Endodermal cell (in vitro differentiated cells): ENCODE measurements around the gene SH3BGRL. TPM values are rescaled to one million over a fixed set of nuclear protein-coding genes. Genes with fewer than 3 reads are reported as not detected.

ENCODE experiments used
- DNase-seq: peaks from one replicate; pipeline ENCODE4 v3.0.0-alpha.2; 2017
- H3K27ac ChIP-seq: 2 replicates; pipeline ENCODE4 v1.5.1; 2013; ENCODE audit warnings: mild to moderate bottlenecking, low read depth, low read length, moderate library complexity
- H3K27me3 ChIP-seq: 2 replicates; pipeline ENCODE4 v1.6.1; 2013; ENCODE audit warnings: mild to moderate bottlenecking, low read length, moderate library complexity; ENCODE audit not compliant: insufficient read depth, control insufficient read depth, poor library complexity, severe bottlenecking
- H3K36me3 ChIP-seq: 2 replicates; pipeline ENCODE4 v1.7.0; 2013; ENCODE audit warnings: mild to moderate bottlenecking, low read length, moderate library complexity; ENCODE audit not compliant: control insufficient read depth, insufficient read depth
- H3K4me1 ChIP-seq: one replicate; pipeline ENCODE4 v1.7.0; 2013; ENCODE audit warnings: low read length; ENCODE audit not compliant: control insufficient read depth, insufficient read depth
- H3K4me3 ChIP-seq: 2 replicates; pipeline ENCODE4 v1.5.1; 2013; ENCODE audit warnings: mild to moderate bottlenecking, low read length, moderate library complexity
- H3K9ac ChIP-seq: 2 replicates; pipeline ENCODE4 v1.6.1; 2013; ENCODE audit warnings: mild to moderate bottlenecking, low read length, moderate library complexity; ENCODE audit not compliant: poor library complexity, severe bottlenecking; ENCODE audit errors: extremely low read depth
- H3K9me3 ChIP-seq: 2 replicates; pipeline ENCODE4 v1.6.1; 2013; ENCODE audit warnings: mild to moderate bottlenecking, low read length, moderate library complexity; ENCODE audit not compliant: control insufficient read depth
- H3K27ac Mint-ChIP-seq: 2 replicates; pipeline ENCODE4 v1.8.0; 2020; ENCODE audit warnings: mixed read lengths
- H3K27me3 Mint-ChIP-seq: 2 replicates; pipeline ENCODE4 v1.8.0; 2021; ENCODE audit warnings: mild to moderate bottlenecking, mixed read lengths; ENCODE audit not compliant: insufficient read depth
- H3K36me3 Mint-ChIP-seq: 2 replicates; pipeline ENCODE4 v1.8.0; 2020; ENCODE audit warnings: low read depth, mixed read lengths
- H3K4me1 Mint-ChIP-seq: 2 replicates; pipeline ENCODE4 v1.8.0; 2020; ENCODE audit warnings: mixed read lengths
- H3K4me3 Mint-ChIP-seq: 2 replicates; pipeline ENCODE4 v1.8.0; 2020; ENCODE audit warnings: mild to moderate bottlenecking, moderate library complexity, mixed read lengths
- H3K9me3 Mint-ChIP-seq: 2 replicates; pipeline ENCODE4 v1.8.0; 2020; ENCODE audit warnings: mild to moderate bottlenecking, mixed read lengths
- WGBS, 2 experiments: methylation state at CpG; one replicate each; pipeline versions ENCODE4 v1.1.5 to v1.1.7; 2013; ENCODE audit warnings: missing lambda C conversion rate in 2 of 2, mixed read lengths in 1 of 2; ENCODE audit not compliant: insufficient coverage in 1 of 2, insufficient read length in 1 of 2; 5-methylcytosine and 5-hydroxymethylcytosine counted together
- total RNA-seq, 2 donors: library from RNA; stranded (reverse); fragmentation: NEBNext Ultra II Directional in 1 of 2; extraction: Animal tissue kit (Norgen Biotek cat#: 25700) in 1 of 2; gene quantifications; 2 replicates in 1 of 2; 3 replicates in 1 of 2; pipeline ENCODE4 v1.2.1, GENCODE V29; 2021
- TF ChIP-seq, protein P1 (sequence below): fragments of 200-600 bp; sonication (generic); conservative IDR thresholded peaks from 2 replicates; pipeline ENCODE4 v1.5.0; 2021; ENCODE audit warnings: antibody characterized with exemption, mild to moderate bottlenecking

Gene SH3BGRL
- total RNA-seq, 2 donors from 2014 or later, result 44.8 to 63.5 TPM

DNA sequence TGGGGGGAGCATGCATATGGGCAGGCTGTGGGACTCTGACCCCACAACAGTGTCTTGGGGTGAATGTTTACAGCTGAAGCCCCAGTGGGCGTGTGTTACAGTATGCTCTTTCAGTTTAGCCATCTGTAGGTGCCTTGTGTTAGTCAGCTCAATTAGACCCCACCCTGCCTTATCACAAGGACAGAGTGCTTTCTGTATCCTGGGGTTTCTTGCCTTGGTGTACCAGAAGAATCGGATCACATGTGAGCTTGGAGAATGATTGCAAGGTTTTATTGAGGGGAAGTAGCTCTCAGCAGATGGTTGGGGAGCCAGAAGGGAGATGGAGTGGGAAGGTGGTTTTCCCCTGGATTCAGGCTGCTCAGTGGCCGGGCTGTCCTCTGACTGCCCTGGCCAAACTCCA lies 27.3 kb downstream of the SH3BGRL start:
- TF ChIP-seq, protein P1, sequence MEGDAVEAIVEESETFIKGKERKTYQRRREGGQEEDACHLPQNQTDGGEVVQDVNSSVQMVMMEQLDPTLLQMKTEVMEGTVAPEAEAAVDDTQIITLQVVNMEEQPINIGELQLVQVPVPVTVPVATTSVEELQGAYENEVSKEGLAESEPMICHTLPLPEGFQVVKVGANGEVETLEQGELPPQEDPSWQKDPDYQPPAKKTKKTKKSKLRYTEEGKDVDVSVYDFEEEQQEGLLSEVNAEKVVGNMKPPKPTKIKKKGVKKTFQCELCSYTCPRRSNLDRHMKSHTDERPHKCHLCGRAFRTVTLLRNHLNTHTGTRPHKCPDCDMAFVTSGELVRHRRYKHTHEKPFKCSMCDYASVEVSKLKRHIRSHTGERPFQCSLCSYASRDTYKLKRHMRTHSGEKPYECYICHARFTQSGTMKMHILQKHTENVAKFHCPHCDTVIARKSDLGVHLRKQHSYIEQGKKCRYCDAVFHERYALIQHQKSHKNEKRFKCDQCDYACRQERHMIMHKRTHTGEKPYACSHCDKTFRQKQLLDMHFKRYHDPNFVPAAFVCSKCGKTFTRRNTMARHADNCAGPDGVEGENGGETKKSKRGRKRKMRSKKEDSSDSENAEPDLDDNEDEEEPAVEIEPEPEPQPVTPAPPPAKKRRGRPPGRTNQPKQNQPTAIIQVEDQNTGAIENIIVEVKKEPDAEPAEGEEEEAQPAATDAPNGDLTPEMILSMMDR, result no peak
- H3K27ac Mint-ChIP-seq, result no peak overlapping the region
- 94 to 100% methylated on average over 1 to 3 of the region's 3 CpGs for WGBS, 2 experiments
- Histone ChIP-seq H3K27me3 (no peaks in the 10 kb centered on the region), H3K4me1 (no peaks in the 10 kb centered on the region), H3K9ac (no peak overlapping the region), H3K27ac (no peak overlapping the region), H3K9me3 (no peaks in the 10 kb centered on the region), H3K4me3 (no peak overlapping the region), H3K36me3 (no peaks in the 10 kb centered on the region)
- H3K4me1 Mint-ChIP-seq, result peaks cover 3% of the 10 kb centered on the region
- peaks cover 2% of the 10 kb centered on the region for H3K36me3 Mint-ChIP-seq
- H3K27me3 Mint-ChIP-seq, result no peaks in the 10 kb centered on the region
- peaks cover 21% of the 10 kb centered on the region for H3K9me3 Mint-ChIP-seq
- DNase-seq, result no peak
- H3K4me3 Mint-ChIP-seq, result no peak overlapping the region

DNA sequence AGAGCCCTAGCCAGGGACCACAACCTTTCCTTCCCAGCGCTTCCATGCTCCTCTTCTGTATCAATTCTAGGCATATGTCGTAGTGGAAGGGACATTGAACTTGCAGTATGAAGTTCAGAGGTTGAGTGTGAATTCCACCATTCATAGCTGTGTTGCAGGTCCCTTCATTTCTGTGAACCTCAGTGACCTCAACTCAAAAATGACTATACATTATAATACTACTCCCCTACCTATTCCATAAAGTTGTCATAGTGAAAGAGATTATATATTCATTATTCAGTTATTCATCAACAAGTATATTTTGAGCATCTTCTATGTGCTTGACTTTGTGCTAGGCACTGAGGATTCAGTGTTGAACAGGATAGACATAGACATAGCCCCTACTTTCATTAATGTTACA lies 28.0 kb downstream of the SH3BGRL start:
- DNase-seq, result no peak
- TF ChIP-seq, protein P1, result no peak
- no peaks in the 10 kb centered on the region for H3K4me1 ChIP-seq
- H3K27ac Mint-ChIP-seq, result no peak overlapping the region
- no peaks in the 10 kb centered on the region for H3K9me3 ChIP-seq
- H3K4me3 ChIP-seq, result no peak overlapping the region
- H3K27ac ChIP-seq, result no peak overlapping the region
- peaks cover 22% of the 10 kb centered on the region for H3K9me3 Mint-ChIP-seq
- H3K27me3 ChIP-seq, result no peaks in the 10 kb centered on the region
- no peaks in the 10 kb centered on the region for H3K27me3 Mint-ChIP-seq
- no peak overlapping the region for H3K4me3 Mint-ChIP-seq
- peaks cover 3% of the 10 kb centered on the region for H3K4me1 Mint-ChIP-seq
- no peak overlapping the region for H3K9ac ChIP-seq
- no peaks in the 10 kb centered on the region for H3K36me3 Mint-ChIP-seq
- 100% methylated on average over 1 of the region's 2 CpGs; no CpG with 5 or more reads in 1 of the 2 experiments for WGBS, 2 experiments
- no peaks in the 10 kb centered on the region for H3K36me3 ChIP-seq

DNA sequence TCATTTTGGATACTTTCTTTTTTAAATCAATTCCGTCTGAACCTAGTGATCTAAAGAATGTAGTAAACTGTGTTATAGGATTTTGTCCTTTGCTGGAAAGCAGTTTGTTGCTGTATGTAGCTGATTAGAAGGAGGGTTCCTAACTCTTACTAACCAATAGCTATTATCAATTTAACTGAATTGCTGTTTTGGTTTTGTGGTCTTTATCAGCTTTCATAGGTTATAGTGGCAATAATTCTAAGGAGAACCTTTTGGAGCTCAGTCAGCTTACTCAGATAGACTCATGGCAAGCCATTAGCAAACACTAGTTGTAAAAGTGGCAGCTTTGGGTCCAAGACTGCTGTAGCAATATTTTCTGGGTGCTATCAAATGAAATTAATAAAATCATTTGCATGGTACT lies 29.6 kb downstream of the SH3BGRL start:
- Histone ChIP-seq H3K9ac (no peak overlapping the region), H3K4me3 (no peak overlapping the region), H3K27me3 (no peaks in the 10 kb centered on the region), H3K9me3 (no peaks in the 10 kb centered on the region), H3K36me3 (no peaks in the 10 kb centered on the region), H3K27ac (no peak overlapping the region), H3K4me1 (no peaks in the 10 kb centered on the region)
- WGBS, 2 experiments, result 83% methylated on average over 1 of the region's 1 CpG; no CpG with 5 or more reads in 1 of the 2 experiments
- Mint-ChIP-seq H3K4me1 (peaks cover 3% of the 10 kb centered on the region), H3K4me3 (no peak overlapping the region), H3K9me3 (peaks cover 24% of the 10 kb centered on the region), H3K27me3 (no peaks in the 10 kb centered on the region), H3K27ac (no peak overlapping the region), H3K36me3 (no peaks in the 10 kb centered on the region)
- TF ChIP-seq, protein P1, result no peak
- no peak for DNase-seq
